ENCODE measurements around the gene PLXNA4.
A peak's percentile ranks its signal among the peaks of the same experiment; 100 is the strongest.

PLXNA4 gene

GRCh38 chr7:132091706-132092105, 484.6 kb downstream of the PLXNA4 start:
- TF ChIP-seq GABPA (IDR thresholded peaks at IDR 0.05; ENCODE audit: low read depth) (no peak), REST (IDR thresholded peaks at IDR 0.05; ENCODE audit: insufficient replicate concordance, low read depth) (no peak), SPI1 (IDR thresholded peaks at IDR 0.05; ENCODE audit: borderline replicate concordance, low read depth) (no peak), CTCF (IDR thresholded peaks at IDR 0.05; ENCODE audit: insufficient read depth, low read length) (no peak), POLR2AphosphoS5 (IDR thresholded peaks at IDR 0.05; ENCODE audit: low read depth) (no peak)
- Histone ChIP-seq H3K27me3 (ENCODE audit: insufficient read depth, poor library complexity, severe bottlenecking) (no peaks in the 10 kb centered on the region), H3K4me3 (replicated peaks; ENCODE audit: insufficient read depth, low read length) (no peak overlapping the region), H3K27ac (replicated peaks) (no peak overlapping the region)
- no peak for DNase-seq (ENCODE audit: low read depth in 1 of 2, low spot score in 1 of 2)

- H3K4me3 ChIP-seq (replicated peaks; ENCODE audit: insufficient read depth, low read length): no peak overlapping the region
- TF ChIP-seq POLR2AphosphoS5 (IDR thresholded peaks at IDR 0.05; ENCODE audit: low read depth) (no peak), GABPA (IDR thresholded peaks at IDR 0.05; ENCODE audit: low read depth) (no peak), REST (IDR thresholded peaks at IDR 0.05; ENCODE audit: insufficient replicate concordance, low read depth) (no peak)
- H3K27ac ChIP-seq (replicated peaks): no peak overlapping the region
- no peaks in the 10 kb centered on the region for H3K27me3 ChIP-seq (ENCODE audit: insufficient read depth, poor library complexity, severe bottlenecking)
- peak in 1 of 2 experiments; percentile 20 for DNase-seq (ENCODE audit: low read depth in 1 of 2, low spot score in 1 of 2)
Measured at GRCh38 chr7:132090444-132090843, 485.8 kb downstream of the PLXNA4 start.

- DNase-seq (ENCODE audit: low read depth in 1 of 2, low spot score in 1 of 2): no peak
- H3K27me3 ChIP-seq (ENCODE audit: insufficient read depth, poor library complexity, severe bottlenecking): no peaks in the 10 kb centered on the region
- H3K4me3 ChIP-seq (replicated peaks; ENCODE audit: insufficient read depth, low read length): no peak overlapping the region
- TF ChIP-seq POLR2AphosphoS5 (IDR thresholded peaks at IDR 0.05; ENCODE audit: low read depth) (no peak), CTCF (IDR thresholded peaks at IDR 0.05; ENCODE audit: insufficient read depth, low read length) (no peak)
- no peak overlapping the region for H3K27ac ChIP-seq (replicated peaks)
Measured at GRCh38 chr7:132089356-132089755, 486.9 kb downstream of the PLXNA4 start.

GRCh38 chr7:132087421-132087820, 488.8 kb downstream of the PLXNA4 start:
- no peak overlapping the region for H3K4me3 ChIP-seq (replicated peaks; ENCODE audit: insufficient read depth, low read length)
- no peak overlapping the region for H3K27ac ChIP-seq (replicated peaks)
- TF ChIP-seq CTCF (IDR thresholded peaks at IDR 0.05; ENCODE audit: insufficient read depth, low read length): no peak
- TF ChIP-seq SPI1 (IDR thresholded peaks at IDR 0.05; ENCODE audit: borderline replicate concordance, low read depth): no peak
- no peak for TF ChIP-seq POLR2AphosphoS5 (IDR thresholded peaks at IDR 0.05; ENCODE audit: low read depth)
- TF ChIP-seq REST (IDR thresholded peaks at IDR 0.05; ENCODE audit: insufficient replicate concordance, low read depth): no peak
- TF ChIP-seq GABPA (IDR thresholded peaks at IDR 0.05; ENCODE audit: low read depth): no peak
- H3K27me3 ChIP-seq (ENCODE audit: insufficient read depth, poor library complexity, severe bottlenecking): no peaks in the 10 kb centered on the region
- DNase-seq (ENCODE audit: low read depth in 1 of 2, low spot score in 1 of 2): no peak
